ENCODE results near the gene ESR1.

DNA sequence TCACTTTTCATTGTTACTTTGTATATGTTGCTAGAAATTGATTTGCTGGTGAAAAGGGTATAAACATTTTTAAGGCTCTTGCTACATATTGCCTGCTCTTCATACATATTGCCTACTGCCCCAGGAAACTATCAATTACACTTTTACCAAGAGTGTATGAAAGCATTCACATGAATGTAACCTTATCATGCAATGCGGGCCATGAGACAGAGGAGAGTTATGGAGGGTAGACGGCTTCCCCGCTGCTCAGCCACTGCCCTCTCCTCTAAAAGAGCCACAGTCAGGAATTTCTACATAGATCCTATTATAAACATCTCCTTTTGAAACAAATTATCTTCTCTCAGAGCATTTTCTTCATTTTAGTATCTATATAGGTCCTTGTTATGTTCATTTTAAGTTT, 264.4 kb downstream of the ESR1 start:
- TF ChIP-seq, protein P1, sequence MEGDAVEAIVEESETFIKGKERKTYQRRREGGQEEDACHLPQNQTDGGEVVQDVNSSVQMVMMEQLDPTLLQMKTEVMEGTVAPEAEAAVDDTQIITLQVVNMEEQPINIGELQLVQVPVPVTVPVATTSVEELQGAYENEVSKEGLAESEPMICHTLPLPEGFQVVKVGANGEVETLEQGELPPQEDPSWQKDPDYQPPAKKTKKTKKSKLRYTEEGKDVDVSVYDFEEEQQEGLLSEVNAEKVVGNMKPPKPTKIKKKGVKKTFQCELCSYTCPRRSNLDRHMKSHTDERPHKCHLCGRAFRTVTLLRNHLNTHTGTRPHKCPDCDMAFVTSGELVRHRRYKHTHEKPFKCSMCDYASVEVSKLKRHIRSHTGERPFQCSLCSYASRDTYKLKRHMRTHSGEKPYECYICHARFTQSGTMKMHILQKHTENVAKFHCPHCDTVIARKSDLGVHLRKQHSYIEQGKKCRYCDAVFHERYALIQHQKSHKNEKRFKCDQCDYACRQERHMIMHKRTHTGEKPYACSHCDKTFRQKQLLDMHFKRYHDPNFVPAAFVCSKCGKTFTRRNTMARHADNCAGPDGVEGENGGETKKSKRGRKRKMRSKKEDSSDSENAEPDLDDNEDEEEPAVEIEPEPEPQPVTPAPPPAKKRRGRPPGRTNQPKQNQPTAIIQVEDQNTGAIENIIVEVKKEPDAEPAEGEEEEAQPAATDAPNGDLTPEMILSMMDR (IDR thresholded peaks at IDR 0.05) = no peak
- TF ChIP-seq POLR2A (IDR thresholded peaks at IDR 0.05) = no peak
